ENCODE results near the gene HS3ST6.
A peak's percentile ranks its signal among the peaks of the same experiment; 100 is the strongest.

Gene HS3ST6

GRCh38 chr16:1961651-1962067 is 43.4 kb upstream of the HS3ST6 start (continued):
- TF ChIP-seq PATZ1 (CRISPR knock-in tag; IDR thresholded peaks at IDR 0.05; ENCODE audit: borderline replicate concordance) (no peak), GLIS3 (CRISPR knock-in tag; IDR thresholded peaks at IDR 0.05) (no peak), ESRRG (CRISPR knock-in tag; IDR thresholded peaks at IDR 0.05) (no peak)

GRCh38 chr16:1960665-1961630 is 42.7 kb upstream of the HS3ST6 start:
- ATAC-seq: peak; percentile 33
- no peak for TF ChIP-seq TSHZ2 (CRISPR knock-in tag; IDR thresholded peaks at IDR 0.05)
- no peak; the same call in 1 of the 2 replicates for TF ChIP-seq CSRNP3 (CRISPR knock-in tag; IDR thresholded peaks at IDR 0.05)
- TF ChIP-seq ZFP30 (CRISPR knock-in tag; IDR thresholded peaks at IDR 0.05): 0 out of 2 replicates have a peak, but pooled peaks have one; percentile 22
- TF ChIP-seq GLIS3 (CRISPR knock-in tag; IDR thresholded peaks at IDR 0.05): peak; percentile 13
- TF ChIP-seq PATZ1 (CRISPR knock-in tag; IDR thresholded peaks at IDR 0.05; ENCODE audit: borderline replicate concordance): peak; percentile 52; the same call in 1 of the 2 replicates
- 0 out of 2 replicates have a peak, but pooled peaks have one; percentile 47 for TF ChIP-seq CREB5 (CRISPR knock-in tag; IDR thresholded peaks at IDR 0.05; ENCODE audit: low read depth)
- peak; percentile 83; the same call in 1 of the 2 replicates for TF ChIP-seq ESRRG (CRISPR knock-in tag; IDR thresholded peaks at IDR 0.05)

GRCh38 chr16:1959269-1960039 is 41.2 kb upstream of the HS3ST6 start, which contains the start of gene NDUFB10:
Gene NDUFB10, plus strand, starts transcription at chr16:1959538. Its CDS starts 87 bp downstream, at chr16:1959625.
- ATAC-seq: peak; percentile 82
- TF ChIP-seq PATZ1 (CRISPR knock-in tag; IDR thresholded peaks at IDR 0.05; ENCODE audit: borderline replicate concordance): no peak
- TF ChIP-seq ARNTL (CRISPR knock-in tag; IDR thresholded peaks at IDR 0.05; ENCODE audit: borderline replicate concordance, low read depth): no peak
- TF ChIP-seq ISL1 (CRISPR knock-in tag; IDR thresholded peaks at IDR 0.05): no peak
- no peak for TF ChIP-seq ZFP30 (CRISPR knock-in tag; IDR thresholded peaks at IDR 0.05)
- no peak for TF ChIP-seq CREB5 (CRISPR knock-in tag; IDR thresholded peaks at IDR 0.05; ENCODE audit: low read depth)
- no peak for TF ChIP-seq ZC3H10 (CRISPR knock-in tag; IDR thresholded peaks at IDR 0.05)
- no peak for TF ChIP-seq ZFP3 (CRISPR knock-in tag; IDR thresholded peaks at IDR 0.05)
- TF ChIP-seq GLIS3 (CRISPR knock-in tag; IDR thresholded peaks at IDR 0.05): no peak
- TF ChIP-seq PPARA (CRISPR knock-in tag; IDR thresholded peaks at IDR 0.05; ENCODE audit: borderline replicate concordance): no peak
- TF ChIP-seq ZNF565 (CRISPR knock-in tag; conservative IDR thresholded peaks at IDR 0.05; ENCODE audit: low read depth): no peak
- no peak for TF ChIP-seq RARB (CRISPR knock-in tag; IDR thresholded peaks at IDR 0.05)
- TF ChIP-seq OSR1 (CRISPR knock-in tag; IDR thresholded peaks at IDR 0.05): no peak
- TF ChIP-seq BACH2 (CRISPR knock-in tag; IDR thresholded peaks at IDR 0.05; ENCODE audit: borderline replicate concordance): no peak
- TF ChIP-seq TCF4 (CRISPR knock-in tag; IDR thresholded peaks at IDR 0.05; ENCODE audit: borderline replicate concordance): no peak
- TF ChIP-seq POU6F1 (CRISPR knock-in tag; IDR thresholded peaks at IDR 0.05; ENCODE audit: borderline replicate concordance, low read depth): no peak
